ENCODE measurements around the gene HSPA6.
"Not testable (repeated sequence)": the region's sequence is repeated elsewhere in the genome, so short reads cannot be mapped to it uniquely, and the experiment has no call there.

The HSPA6 gene

DNA sequence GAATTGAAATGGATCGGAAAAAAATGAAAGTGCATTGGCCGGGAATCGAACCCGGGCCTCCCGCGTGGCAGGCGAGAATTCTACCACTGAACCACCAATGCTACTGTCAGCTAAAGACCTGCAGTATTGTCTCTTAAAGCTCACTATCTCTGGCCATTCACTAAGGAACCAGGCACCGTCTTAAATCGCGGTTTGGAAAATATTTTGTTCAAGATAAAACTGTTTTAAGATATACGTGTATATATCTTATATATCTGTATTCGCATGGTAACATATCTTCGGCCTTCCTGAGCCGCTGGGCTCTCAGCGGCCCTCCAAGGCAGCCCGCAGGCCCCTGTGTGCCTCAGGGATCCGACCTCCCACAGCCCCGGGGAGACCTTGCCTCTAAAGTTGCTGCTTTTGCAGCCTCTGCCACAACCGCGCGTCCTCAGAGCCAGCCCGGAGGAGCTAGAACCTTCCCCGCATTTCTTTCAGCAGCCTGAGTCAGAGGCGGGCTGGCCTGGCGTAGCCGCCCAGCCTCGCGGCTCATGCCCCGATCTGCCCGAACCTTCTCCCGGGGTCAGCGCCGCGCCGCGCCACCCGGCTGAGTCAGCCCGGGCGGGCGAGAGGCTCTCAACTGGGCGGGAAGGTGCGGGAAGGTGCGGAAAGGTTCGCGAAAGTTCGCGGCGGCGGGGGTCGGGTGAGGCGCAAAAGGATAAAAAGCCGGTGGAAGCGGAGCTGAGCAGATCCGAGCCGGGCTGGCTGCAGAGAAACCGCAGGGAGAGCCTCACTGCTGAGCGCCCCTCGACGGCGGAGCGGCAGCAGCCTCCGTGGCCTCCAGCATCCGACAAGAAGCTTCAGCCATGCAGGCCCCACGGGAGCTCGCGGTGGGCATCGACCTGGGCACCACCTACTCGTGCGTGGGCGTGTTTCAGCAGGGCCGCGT is at the start of gene HSPA6:
Gene HSPA6, plus strand, starts transcription at position 724 of the 925 bp plus-strand sequence. Its CDS starts 119 bp downstream, at position 843.
- not testable (repeated sequence) for FAIRE-seq

GRCh38 chr1:161477711-161478110 is 46.6 kb upstream of the HSPA6 start:
- DNase-seq (ENCODE audit: insufficient read length, low spot score); FAIRE-seq: not testable (repeated sequence)

More for the DNA sequence above, at the start of gene HSPA6:
- peak; percentile 42 for DNase-seq (ENCODE audit: insufficient read length, low spot score)

DNA sequence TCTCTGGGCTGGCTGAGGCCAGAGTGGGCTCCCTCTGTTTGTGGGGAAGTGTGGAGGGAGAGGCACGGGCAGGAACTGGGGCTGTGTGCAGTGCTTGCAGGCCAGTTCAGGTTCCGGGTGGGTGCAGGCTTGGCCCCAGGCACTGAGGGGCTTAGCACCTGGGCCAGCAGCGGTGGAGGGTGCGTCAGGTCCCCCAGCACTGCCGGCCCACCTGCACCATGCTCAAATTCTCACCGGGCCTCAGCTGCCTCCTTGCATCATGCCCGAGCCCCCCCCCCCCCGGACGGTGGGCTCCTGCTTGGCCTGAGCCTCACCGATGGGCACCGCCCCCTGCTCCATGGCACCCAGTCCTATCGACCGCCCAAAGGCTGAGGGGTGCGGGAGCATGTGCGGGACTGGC is 45.4 kb upstream of the HSPA6 start:
- FAIRE-seq (no peak), DNase-seq (ENCODE audit: insufficient read length, low spot score) (no peak)

DNA sequence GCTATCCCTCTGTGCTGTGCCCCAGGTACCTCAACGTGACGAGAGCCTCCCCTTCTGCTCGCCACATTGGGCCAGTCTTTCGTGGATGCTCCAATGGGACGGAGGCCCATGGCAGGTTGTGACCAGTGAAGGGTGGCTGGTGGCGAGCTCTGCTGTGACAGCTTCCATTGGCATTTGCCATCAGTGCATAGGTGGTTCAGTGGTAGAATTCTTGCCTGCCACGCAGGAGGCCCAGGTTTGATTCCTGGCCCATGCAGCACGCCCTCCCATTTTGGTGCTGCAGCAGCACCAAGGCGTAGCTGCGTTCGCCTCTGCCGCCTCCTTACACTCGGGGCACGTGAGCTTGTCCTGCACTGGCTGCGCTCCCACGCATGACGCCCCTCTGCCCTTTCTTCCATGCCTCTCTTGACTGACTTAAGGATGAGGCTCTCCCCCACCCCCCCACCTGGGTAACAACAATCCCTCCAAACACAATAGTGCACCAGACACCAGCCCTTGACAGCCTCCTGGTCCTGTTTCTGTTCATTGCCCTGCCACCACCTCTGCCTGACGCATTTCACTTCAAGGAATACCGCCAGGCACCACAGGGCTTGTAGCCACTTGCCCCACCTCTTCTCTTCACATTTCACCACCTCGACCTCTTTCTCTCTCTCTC is 43.8 kb upstream of the HSPA6 start:
- FAIRE-seq (no peak), DNase-seq (ENCODE audit: insufficient read length, low spot score) (no peak)

- no peak for FAIRE-seq
- DNase-seq (ENCODE audit: insufficient read length, low spot score), result no peak
Observed at GRCh38 chr1:161481624-161482392, 42.5 kb upstream of the HSPA6 start.

DNA sequence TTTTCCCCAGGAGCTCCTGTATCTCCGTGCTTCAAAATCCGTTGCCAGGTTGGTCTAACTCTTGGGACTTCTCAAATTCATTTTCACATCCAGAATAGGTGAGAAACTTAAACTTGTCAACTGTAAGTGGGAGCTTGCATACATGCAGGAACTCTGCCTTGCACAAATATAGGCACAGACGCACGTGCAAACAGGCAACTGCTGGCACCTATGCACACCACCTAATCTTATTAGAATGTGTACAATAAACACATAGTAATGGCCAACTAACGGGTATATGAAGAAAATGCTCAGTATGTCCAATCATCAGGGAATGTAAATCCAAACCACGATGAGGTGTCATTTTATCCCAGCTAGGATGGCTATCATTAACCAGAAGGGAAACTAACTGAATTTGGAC is 41.7 kb upstream of the HSPA6 start:
- DNase-seq (ENCODE audit: insufficient read length, low spot score), result no peak
- FAIRE-seq, result no peak

- no peak for FAIRE-seq
- no peak for DNase-seq (ENCODE audit: insufficient read length, low spot score)
Observed at GRCh38 chr1:161483361-161483760, 41.0 kb upstream of the HSPA6 start.

- no peak for DNase-seq (ENCODE audit: insufficient read length, low spot score)
- no peak for FAIRE-seq
Observed at GRCh38 chr1:161484613-161485012, 39.7 kb upstream of the HSPA6 start.

DNA sequence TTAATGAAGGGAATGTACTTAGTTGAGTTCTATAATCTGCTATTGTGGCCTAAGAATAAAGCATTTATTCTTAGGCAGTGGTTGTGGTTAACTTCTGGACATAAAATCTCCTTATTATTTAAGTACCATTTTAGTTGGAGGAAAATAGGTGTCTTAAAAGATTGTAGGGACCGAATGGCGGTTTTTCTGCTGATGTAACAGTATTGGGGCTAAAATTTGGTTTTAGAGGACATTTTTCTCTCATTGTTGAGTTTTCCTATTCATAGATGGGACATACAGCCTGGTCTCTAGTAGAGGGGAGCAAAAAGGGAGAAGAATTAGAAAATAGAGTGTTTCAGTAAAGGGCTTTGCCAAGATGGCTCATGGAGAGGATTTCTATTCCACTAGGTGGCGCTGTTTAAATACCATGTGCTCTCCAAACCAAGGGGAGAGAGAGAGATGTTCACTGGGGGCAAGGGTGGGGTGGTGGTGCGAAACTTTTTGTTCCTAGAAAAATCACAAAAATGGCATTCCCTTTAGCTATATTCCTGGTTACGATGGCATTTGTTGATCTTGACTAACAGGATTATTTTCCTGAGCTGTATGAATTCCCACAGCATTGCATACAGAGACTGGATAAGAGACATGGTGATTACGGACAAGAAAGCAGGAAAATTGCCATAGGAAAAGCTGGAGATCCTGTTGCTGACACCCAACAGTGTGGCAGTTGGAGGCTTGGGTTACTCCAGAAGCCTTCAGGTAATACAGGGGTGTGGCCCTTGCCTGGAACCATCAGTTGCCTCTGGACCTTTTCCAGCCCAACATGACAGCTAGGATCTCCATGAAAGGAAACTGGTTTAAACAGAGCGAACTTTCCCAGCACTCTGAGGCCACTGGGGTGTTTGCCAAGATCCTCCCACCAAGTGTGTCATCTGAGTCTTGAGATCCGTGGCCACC is 37.3 kb upstream of the HSPA6 start:
- DNase-seq (ENCODE audit: insufficient read length, low spot score) (peak; percentile 48), FAIRE-seq (no peak)

DNA sequence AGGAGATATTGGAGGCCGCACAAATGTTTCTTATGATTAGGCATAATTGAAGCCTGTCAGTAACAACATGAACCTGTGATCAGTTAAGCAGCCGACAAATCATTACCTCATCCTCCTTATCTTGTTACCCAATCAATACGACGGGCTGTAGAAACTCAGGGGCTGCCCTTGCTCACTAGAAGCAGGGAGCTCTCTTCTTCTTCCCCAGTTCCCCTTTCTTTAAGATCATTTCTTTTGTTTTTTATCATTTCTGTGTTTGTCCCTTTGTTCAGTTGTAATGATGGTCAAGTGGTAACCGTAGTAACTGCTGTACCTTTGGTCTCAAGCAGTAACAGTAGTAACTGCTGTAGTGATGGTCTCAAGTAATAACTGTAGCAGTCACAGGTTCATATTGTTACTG is 32.9 kb upstream of the HSPA6 start:
- DNase-seq (ENCODE audit: insufficient read length, low spot score) (no peak), FAIRE-seq (no peak)

DNA sequence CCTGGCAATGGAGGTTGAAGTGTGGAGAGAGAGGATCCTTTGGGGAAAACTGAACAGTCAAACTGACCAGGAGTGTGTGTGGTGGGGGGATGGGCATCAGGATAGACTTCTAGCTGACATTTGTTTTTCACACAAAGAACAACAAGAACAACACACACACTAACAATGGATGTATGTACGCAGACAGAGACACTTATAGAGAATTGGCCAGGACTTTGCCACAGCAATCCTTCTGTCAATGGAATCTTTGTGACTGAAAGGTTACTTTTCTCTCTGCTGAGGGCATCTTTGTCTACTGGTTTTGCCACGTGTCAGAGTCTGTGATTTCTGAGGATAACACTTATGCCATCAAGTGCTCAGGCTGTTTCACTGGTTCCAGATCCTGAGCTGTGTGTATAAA is 31.5 kb upstream of the HSPA6 start:
- DNase-seq (ENCODE audit: insufficient read length, low spot score), result no peak
- FAIRE-seq, result no peak

GRCh38 chr1:161494091-161494735 is 30.1 kb upstream of the HSPA6 start:
- DNase-seq (ENCODE audit: insufficient read length, low spot score) (no peak), FAIRE-seq (no peak)

DNA sequence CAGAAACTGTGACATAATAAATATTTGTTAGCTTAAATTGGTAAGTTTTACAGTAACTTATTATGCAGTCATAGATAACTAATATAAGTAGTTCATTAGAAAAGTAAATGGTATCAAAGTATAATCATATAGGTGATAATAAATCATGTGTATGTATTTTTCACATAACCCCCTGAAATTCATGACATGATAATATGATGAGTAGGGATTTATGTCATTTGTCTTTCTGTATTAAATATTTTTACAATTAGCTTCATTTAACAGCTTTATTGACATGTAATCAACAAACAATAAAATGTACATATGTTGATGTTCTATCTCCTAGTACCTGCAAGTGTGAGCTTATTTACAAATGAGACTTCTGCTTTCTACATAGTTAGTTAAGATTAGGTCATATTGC is 28.9 kb upstream of the HSPA6 start:
- no peak for FAIRE-seq
- no peak for DNase-seq (ENCODE audit: insufficient read length, low spot score)

DNA sequence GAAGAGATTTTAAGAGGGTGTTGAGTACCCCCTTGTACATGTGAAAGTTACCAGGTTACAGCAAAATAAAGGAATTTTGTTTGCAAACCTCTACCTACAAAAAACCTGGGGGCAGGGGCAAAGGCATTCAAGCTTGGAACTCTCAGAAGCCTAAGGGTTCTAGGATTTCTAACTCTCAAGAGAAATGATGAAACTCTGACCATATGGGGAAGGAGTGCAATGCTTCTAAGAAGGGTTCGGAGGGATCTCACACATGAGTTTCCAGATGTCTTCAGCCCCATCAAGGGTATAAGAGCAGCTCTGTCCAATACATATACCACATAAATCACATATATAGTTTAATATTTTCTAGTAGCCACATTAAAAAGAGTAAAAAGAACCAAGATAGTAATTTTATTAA is 26.4 kb upstream of the HSPA6 start:
- FAIRE-seq (no peak), DNase-seq (ENCODE audit: insufficient read length, low spot score) (no peak)

GRCh38 chr1:161498646-161499045 is 25.7 kb upstream of the HSPA6 start:
- FAIRE-seq, result no peak

DNA sequence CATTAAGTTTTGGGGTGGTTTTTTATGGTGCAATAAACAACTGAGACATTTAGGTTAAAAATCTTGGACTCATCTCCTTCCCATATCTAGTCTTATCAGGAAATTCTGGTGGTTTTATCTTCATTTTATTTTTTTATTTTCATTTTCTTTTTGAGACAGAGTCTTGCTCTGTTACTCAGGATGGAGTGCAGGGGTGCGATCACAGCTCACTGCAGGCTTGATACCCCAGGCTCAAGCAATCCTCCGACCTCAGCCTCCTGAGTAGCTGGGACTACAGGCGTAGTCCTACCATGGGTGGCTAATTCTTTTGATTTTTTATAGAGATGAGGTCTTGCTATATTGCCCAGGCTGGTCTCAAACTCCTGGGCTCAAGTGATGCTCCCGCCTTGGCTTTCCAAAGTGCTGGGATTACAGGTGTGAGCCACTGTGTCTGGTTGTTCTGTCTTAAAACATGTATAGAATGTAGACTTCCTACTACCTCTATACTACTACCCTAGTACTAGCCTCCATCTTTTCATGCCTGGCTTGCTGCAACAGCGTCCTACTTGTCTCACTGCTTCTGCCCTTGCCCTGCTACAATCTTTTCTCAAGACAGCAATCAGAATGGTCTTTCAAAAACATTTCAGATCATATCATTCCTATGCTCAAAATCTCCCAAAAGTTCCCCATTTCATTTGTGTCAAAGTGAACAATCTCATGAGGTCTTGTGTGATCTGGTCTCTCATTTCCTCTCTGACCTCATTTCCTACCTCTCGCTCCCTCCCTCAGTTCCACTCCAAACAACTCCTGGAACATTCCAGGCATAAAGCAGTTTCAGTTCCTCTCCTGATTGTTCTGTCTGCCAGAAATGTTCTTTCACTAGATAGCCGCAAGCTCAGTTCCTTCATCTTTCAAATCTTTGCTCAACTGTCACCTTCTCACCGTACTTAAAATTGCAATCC is 25.0 kb upstream of the HSPA6 start:
- FAIRE-seq (no peak), DNase-seq (ENCODE audit: insufficient read length, low spot score) (no peak)

More at GRCh38 chr1:161498646-161499045, 25.7 kb upstream of the HSPA6 start:
- no peak for DNase-seq (ENCODE audit: insufficient read length, low spot score)

GRCh38 chr1:161501234-161501633 is 23.1 kb upstream of the HSPA6 start:
- FAIRE-seq, result no peak
- no peak for DNase-seq (ENCODE audit: insufficient read length, low spot score)

DNA sequence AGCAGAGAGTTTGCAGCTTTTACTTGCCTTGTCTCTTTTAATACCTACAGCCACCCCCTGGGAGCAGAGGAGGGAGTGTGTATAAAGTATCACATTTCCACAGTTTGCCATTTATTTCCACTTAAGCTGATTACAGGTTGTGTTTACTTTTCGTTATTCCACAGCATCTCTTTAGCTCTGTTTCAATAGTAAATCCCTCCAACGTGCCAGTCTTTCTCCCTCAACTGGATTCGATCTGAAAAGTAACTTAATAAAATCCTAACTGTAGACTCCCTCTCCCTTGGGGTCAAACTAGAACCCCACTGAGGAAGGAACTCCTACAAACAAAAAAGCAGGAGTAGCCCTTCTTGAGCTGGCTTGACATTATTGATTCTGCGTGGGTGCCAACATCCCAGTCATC is 22.2 kb upstream of the HSPA6 start:
- no peak for DNase-seq (ENCODE audit: insufficient read length, low spot score)
- no peak for FAIRE-seq

All from HTR-8/SVneo (cell line).